H1 (cell line): ENCODE measurements around the gene DEFB129. TPM values are rescaled to one million over a fixed set of nuclear protein-coding genes. Genes with fewer than 3 reads are reported as not detected.

Experiments used
- CTCF ChIA-PET: fragments of 300-600 bp; sonication (Branson Sonifier 250); formaldehyde crosslinking; loops from one replicate; lab custom pipeline; 2021; ENCODE audit not compliant: partially characterized antibody; lab: Charles Lee
- POLR2A ChIA-PET: fragments of 300-600 bp; sonication (Branson Sonifier 250); formaldehyde crosslinking; loops from one replicate; lab custom pipeline; 2021; ENCODE audit warnings: inconsistent platforms; ENCODE audit not compliant: partially characterized antibody; lab: Charles Lee
- DNase-seq, 2 experiments: peaks; one replicate each; pipeline versions ENCODE4 v3.0.0 to v3.0.0-alpha.2; 2010 to 2022; ENCODE audit warnings: low spot score in 2 of 2, low read depth in 1 of 2, mixed read lengths in 1 of 2
- FAIRE-seq: peaks from 2 replicates; lab custom pipeline; 2011; peaks lifted over from hg19 to GRCh38; lab: Jason Lieb, UNC
- H2AFZ ChIP-seq: 2 replicates; pipeline ENCODE4 v1.8.1; 2012; ENCODE audit warnings: low read length, inconsistent platforms
- H2AK5ac ChIP-seq: 2 replicates; pipeline ENCODE4 v1.6.1; 2013; ENCODE audit warnings: low read depth, low read length
- H2BK120ac ChIP-seq: replicated peaks from 2 replicates; pipeline ENCODE3; 2013; ENCODE audit warnings: low read depth, low read length, inconsistent platforms
- H2BK12ac ChIP-seq: 2 replicates; pipeline ENCODE4 v1.6.1; 2013; ENCODE audit warnings: low read depth, low read length
- H2BK15ac ChIP-seq: 2 replicates; pipeline ENCODE4 v1.6.1; 2013; ENCODE audit warnings: low read length
- H2BK20ac ChIP-seq: 2 replicates; pipeline ENCODE4 v1.6.1; 2013; ENCODE audit warnings: low read length
- H2BK5ac ChIP-seq: 2 replicates; pipeline ENCODE4 v1.6.1; 2013; ENCODE audit warnings: low read depth, low read length
- H3K14ac ChIP-seq: 2 replicates; pipeline ENCODE4 v1.6.1; 2013; ENCODE audit warnings: inconsistent platforms; ENCODE audit not compliant: insufficient read length
- H3K18ac ChIP-seq: 2 replicates; pipeline ENCODE4 v1.6.1; 2013; ENCODE audit warnings: low read length; ENCODE audit errors: extremely low read depth
- H3K23ac ChIP-seq: 2 replicates; pipeline ENCODE4 v1.6.1; 2013; ENCODE audit warnings: inconsistent platforms; ENCODE audit not compliant: insufficient read length
- H3K23me2 ChIP-seq: 2 replicates; pipeline ENCODE4 v1.6.1; 2013; ENCODE audit warnings: low read depth, low read length
- H3K27ac ChIP-seq: 2 replicates; pipeline ENCODE4 v1.6.1; 2011; ENCODE audit warnings: low read depth, low read length, inconsistent platforms
- H3K27me3 ChIP-seq, 4 experiments: replicated peaks in 1 of 4; 1 replicate in 1 of 4; 2 replicates in 3 of 4; pipeline versions ENCODE4 v1.6.1 to v1.8.1; 2011 to 2013; ENCODE audit warnings: low read length in 3 of 4, mild to moderate bottlenecking in 3 of 4, inconsistent platforms in 2 of 4, mixed read lengths in 2 of 4, moderate library complexity in 1 of 4; ENCODE audit not compliant: control insufficient read depth in 3 of 4, insufficient read depth in 3 of 4; ENCODE audit errors: extremely low read depth in 1 of 4
- H3K36me3 ChIP-seq, 4 experiments: 2 replicates each; pipeline versions ENCODE4 v1.6.1 to v1.8.1; 2011 to 2013; ENCODE audit warnings: mild to moderate bottlenecking in 4 of 4, low read length in 3 of 4, moderate library complexity in 2 of 4, control low read depth in 1 of 4, inconsistent platforms in 1 of 4; ENCODE audit not compliant: insufficient read depth in 4 of 4, control insufficient read depth in 2 of 4
- H3K4ac ChIP-seq: replicated peaks from 2 replicates; pipeline ENCODE3; 2013; ENCODE audit warnings: low read length, low read depth, mixed read lengths, inconsistent platforms; ENCODE audit not compliant: insufficient read length
- H3K4me1 ChIP-seq, 4 experiments: replicated peaks in 1 of 4; 1 replicate in 1 of 4; 2 replicates in 3 of 4; pipeline versions ENCODE4 v1.6.1 to v1.8.1; 2011 to 2013; ENCODE audit warnings: low read length in 3 of 4, inconsistent platforms in 2 of 4, mixed read lengths in 1 of 4; ENCODE audit not compliant: insufficient read depth in 4 of 4, control insufficient read depth in 3 of 4
- H3K4me2 ChIP-seq, 2 experiments: 2 replicates each; pipeline versions ENCODE4 v1.6.1 to v1.8.1; 2011 to 2013; ENCODE audit warnings: low read depth in 2 of 2, low read length in 2 of 2, control low read depth in 1 of 2, inconsistent platforms in 1 of 2, mild to moderate bottlenecking in 1 of 2; ENCODE audit not compliant: insufficient read depth in 1 of 2
- H3K4me3 ChIP-seq, 4 experiments: fragments of 200-600, 300-600 bp in 1 of 4; sonication (generic), shearing (Covaris generic), sonication (Bioruptor Twin) in 1 of 4; 2 replicates each; pipeline versions ENCODE4 v1.5.1 to v1.8.1; 2011 to 2016; ENCODE audit warnings: low read length in 4 of 4, low read depth in 3 of 4, control low read depth in 2 of 4, inconsistent platforms in 2 of 4, mild to moderate bottlenecking in 2 of 4, mixed read lengths in 1 of 4, moderate library complexity in 1 of 4; ENCODE audit not compliant: insufficient read depth in 2 of 4; ENCODE audit errors: extremely low read depth in 1 of 4
- H3K56ac ChIP-seq: replicated peaks from 2 replicates; pipeline ENCODE3; 2013; ENCODE audit warnings: low read depth, mild to moderate bottlenecking, mixed read lengths, low read length, inconsistent platforms; ENCODE audit not compliant: insufficient read length
- H3K79me1 ChIP-seq: 2 replicates; pipeline ENCODE4 v1.6.1; 2013; ENCODE audit warnings: low read depth, low read length, control low read depth
- H3K79me2 ChIP-seq, 2 experiments: 2 replicates each; pipeline versions ENCODE4 v1.6.1 to v1.8.1; 2012 to 2013; ENCODE audit warnings: low read length in 2 of 2, mild to moderate bottlenecking in 2 of 2, inconsistent platforms in 1 of 2; ENCODE audit not compliant: insufficient read depth in 2 of 2, control insufficient read depth in 1 of 2
- H3K9ac ChIP-seq, 4 experiments: replicated peaks in 1 of 4; 1 replicate in 1 of 4; 2 replicates in 3 of 4; pipeline versions ENCODE4 v1.6.1 to v1.8.1; 2011 to 2013; ENCODE audit warnings: low read depth in 3 of 4, low read length in 3 of 4, control low read depth in 2 of 4, mild to moderate bottlenecking in 2 of 4, moderate library complexity in 2 of 4, inconsistent platforms in 1 of 4; ENCODE audit errors: extremely low read depth in 1 of 4
- H3K9me3 ChIP-seq, 2 experiments: 2 replicates each; pipeline versions ENCODE4 v1.6.1 to v1.8.1; 2012 to 2013; ENCODE audit warnings: mild to moderate bottlenecking in 2 of 2, moderate library complexity in 2 of 2, control low read depth in 1 of 2, inconsistent platforms in 1 of 2, low read depth in 1 of 2, low read length in 1 of 2, mixed read lengths in 1 of 2; ENCODE audit not compliant: insufficient read depth in 2 of 2
- H4K20me1 ChIP-seq, 2 experiments: replicated peaks in 1 of 2; 2 replicates each; pipeline versions ENCODE3 to v1.8.1; 2011 to 2013; ENCODE audit warnings: inconsistent platforms in 2 of 2, low read length in 2 of 2, mild to moderate bottlenecking in 1 of 2; ENCODE audit not compliant: insufficient read depth in 2 of 2, control insufficient read depth in 1 of 2
- H4K5ac ChIP-seq: 2 replicates; pipeline ENCODE4 v1.6.1; 2013; ENCODE audit warnings: low read length, low read depth, mixed read lengths, inconsistent platforms; ENCODE audit not compliant: insufficient read length
- H4K8ac ChIP-seq: 2 replicates; pipeline ENCODE4 v1.8.0; 2013; ENCODE audit warnings: mild to moderate bottlenecking, moderate library complexity, low read length, inconsistent platforms; ENCODE audit not compliant: insufficient read depth; ENCODE audit errors: extremely low read depth
- H4K91ac ChIP-seq: replicated peaks from 2 replicates; pipeline ENCODE3; 2013; ENCODE audit warnings: low read length, mixed read lengths, inconsistent platforms; ENCODE audit not compliant: insufficient read length
- BRCA1 ChIP-seq: IDR thresholded peaks from 2 replicates; pipeline ENCODE4 v1.6.1; 2012; ENCODE audit warnings: low read depth, low read length, improper control_type of control experiment
- E2F6 ChIP-seq: IDR thresholded peaks from 2 replicates; pipeline ENCODE4 v1.6.1; 2012; ENCODE audit warnings: inconsistent platforms
- EP300 ChIP-seq, 2 experiments: IDR thresholded peaks; 1 replicate in 1 of 2; 2 replicates in 1 of 2; pipeline ENCODE4 v1.6.1; 2011 to 2012; ENCODE audit warnings: low read depth in 2 of 2, low read length in 2 of 2, mild to moderate bottlenecking in 2 of 2, borderline replicate concordance in 1 of 2, inconsistent platforms in 1 of 2, moderate library complexity in 1 of 2
- KDM5A ChIP-seq: fragments of 200-600 bp; IDR thresholded peaks from 2 replicates; pipeline ENCODE4 v1.7.1; 2012; ENCODE audit warnings: mild to moderate bottlenecking, low read length, inconsistent platforms, mixed read lengths
- RBBP5 ChIP-seq: IDR thresholded peaks from 2 replicates; pipeline ENCODE4 v1.7.1; 2012; ENCODE audit warnings: low read depth, mild to moderate bottlenecking, inconsistent platforms, low read length, moderate library complexity, borderline replicate concordance
- RNF2 ChIP-seq: fragments of 200-900, 300-1000 bp; sonication (generic); IDR thresholded peaks from 2 replicates; pipeline ENCODE4 v1.7.1; 2016; ENCODE audit warnings: borderline replicate concordance, low read depth, mild to moderate bottlenecking, antibody characterized with exemption, low read length; ENCODE audit not compliant: poor library complexity, severe bottlenecking; ENCODE audit errors: missing control alignments
- SIX5 ChIP-seq: IDR thresholded peaks from 2 replicates; pipeline ENCODE4 v1.6.1; 2011; ENCODE audit warnings: mild to moderate bottlenecking, low read depth, low read length
- SP2 ChIP-seq: IDR thresholded peaks from 2 replicates; pipeline ENCODE4 v1.6.1; 2012; ENCODE audit warnings: mild to moderate bottlenecking, low read length, inconsistent platforms
- ZNF274 ChIP-seq: IDR thresholded peaks from 2 replicates; pipeline ENCODE4 v1.7.0; 2012; ENCODE audit warnings: low read length, borderline replicate concordance; ENCODE audit errors: extremely low read depth
- WGBS, 2 experiments: shearing (Covaris generic) in 1 of 2; methylation state at CpG; one replicate each; pipeline versions ENCODE4 v1.1.6 to v1.1.7; 2013 to 2015; ENCODE audit warnings: low lambda C conversion rate in 2 of 2, mixed read lengths in 2 of 2, inconsistent platforms in 1 of 2, low coverage in 1 of 2, missing lambda C conversion rate in 1 of 2; ENCODE audit not compliant: insufficient replicate concordance in 2 of 2, insufficient coverage in 1 of 2, insufficient read length in 1 of 2; ENCODE audit errors: extremely low coverage in 1 of 2, missing lambda C conversion rate in 1 of 2; 5-methylcytosine and 5-hydroxymethylcytosine counted together
- polyA plus RNA-seq, 7 experiments: library from polyadenylated mRNA; depleted of rRNA in 3 of 7; stranded (reverse) in 5 of 7; unstranded in 2 of 7; fragments of >200 nt in 5 of 7; fragments of 200-250 nt in 2 of 7; gene quantifications; 1 replicate in 5 of 7; 2 replicates in 1 of 7; 4 replicates in 1 of 7; pipeline versions ENCODE4 v1.2.1 to v1.2.3, GENCODE V29; 2011 to 2013; ENCODE audit warnings: missing spikeins in 2 of 7, mixed read lengths in 2 of 7
- total RNA-seq: library from RNA; stranded (reverse); fragmentation: NEBNext Ultra II Directional; extraction: Animal tissue kit (Norgen Biotek cat#: 25700); gene quantifications from 2 replicates; pipeline ENCODE4 v1.2.1, GENCODE V29; 2021

DEFB129 gene
- total and polyA plus RNA-seq, 2 of the 8 experiments (the other 6 are each of a cell fraction or from before 2014, with no cell fraction given) = not detected

GRCh38 chr20:276620-277495, 49.8 kb downstream of the DEFB129 start:
- DNase-seq (no peak), FAIRE-seq (no peak)
- H3K14ac ChIP-seq = no peak overlapping the region
- no peak overlapping the region for H2AK5ac ChIP-seq
- H2BK12ac ChIP-seq = no peak overlapping the region
- WGBS, 2 experiments = 91% methylated on average over 11 of the region's 12 CpGs; no CpG with 5 or more reads in 1 of the 2 experiments
- no peak overlapping the region for H3K27ac ChIP-seq
- H4K5ac ChIP-seq = no peak overlapping the region
- no peak overlapping the region for H3K23ac ChIP-seq
- no peak overlapping the region for H4K91ac ChIP-seq
- H3K79me2 ChIP-seq = no peaks in the 10 kb centered on the region
- H2AFZ ChIP-seq = no peak overlapping the region
- H4K20me1 ChIP-seq = peaks cover 2 to 8% of the 10 kb centered on the region in 2 experiments
- no peak overlapping the region for H3K18ac ChIP-seq
- H3K27me3 ChIP-seq = peaks cover 0 to 2% (median under 1%) of the 10 kb centered on the region in 4 experiments; a peak in 2 of 7 replicates
- peaks cover 0 to 4% (median 4%) of the 10 kb centered on the region in 4 experiments; a peak in 4 of 7 replicates for H3K4me1 ChIP-seq
- no peak overlapping the region for H3K4me3 ChIP-seq
- no peak overlapping the region for H3K4ac ChIP-seq
- H2BK120ac ChIP-seq = no peak overlapping the region
- H2BK20ac ChIP-seq = no peak overlapping the region
- H3K9me3 ChIP-seq = no peaks in the 10 kb centered on the region
- POLR2A ChIA-PET = interaction anchor here (3.0 to 6.1 kb wide), 2 partner anchors 9 to 20 kb away, joined by 21 to 61 read pairs; partner anchors contain the start of gene ZCCHC3
- no peak overlapping the region for H4K8ac ChIP-seq
- peaks cover 8 to 21% (median 13%) of the 10 kb centered on the region in 4 experiments; a peak in 7 of 8 replicates for H3K36me3 ChIP-seq
- H3K79me1 ChIP-seq = no peaks in the 10 kb centered on the region; the same call in 1 of the 2 replicates
- no peak overlapping the region for H3K56ac ChIP-seq
- H3K9ac ChIP-seq = no peak overlapping the region
- H3K23me2 ChIP-seq = no peaks in the 10 kb centered on the region; the same call in 1 of the 2 replicates
- CTCF ChIA-PET = interaction anchor here (1.1 to 6.7 kb wide), 8 partner anchors 10 to 124 kb away, joined by 3 to 63 read pairs (median 10); no protein-coding TSS in a partner anchor
- H2BK5ac ChIP-seq = no peak overlapping the region
- H2BK15ac ChIP-seq = no peak overlapping the region
- no peak overlapping the region for H3K4me2 ChIP-seq
- no peak for TF ChIP-seq RBBP5
- TF ChIP-seq KDM5A = no peak
- no peak for TF ChIP-seq RNF2
- no peak for TF ChIP-seq SP2
- no peak for TF ChIP-seq EP300 (IDR thresholded peaks at IDR 0.05; ENCODE audit: borderline replicate concordance in 1 of 2, low read depth in 2 of 2, low read length in 2 of 2)
- TF ChIP-seq BRCA1 = no peak
- TF ChIP-seq E2F6 = no peak
- TF ChIP-seq ZNF274 = no peak
- TF ChIP-seq SIX5 = no peak
